Keratinocyte (primary cell): ENCODE measurements around the gene IL1RAP. TPM values are rescaled to one million over a fixed set of nuclear protein-coding genes. Genes with fewer than 3 reads are reported as not detected.

Source experiments
- DNase-seq: peaks from one replicate; pipeline ENCODE4 v3.0.0-alpha.2; 2011; ENCODE audit warnings: low read depth, missing footprints, low spot score
- FAIRE-seq: peaks from 2 replicates; lab custom pipeline; 2011; peaks lifted over from hg19 to GRCh38; lab: Jason Lieb, UNC
- H2AFZ ChIP-seq: 2 replicates; pipeline ENCODE4 v1.6.0; 2012; ENCODE audit warnings: low read length, control low read depth, inconsistent platforms; ENCODE audit not compliant: control insufficient read depth
- H3K27ac ChIP-seq: 2 replicates; pipeline ENCODE4 v1.5.1; 2011; ENCODE audit warnings: low read length; ENCODE audit not compliant: control insufficient read depth, insufficient read depth
- H3K27me3 ChIP-seq: 3 replicates; pipeline ENCODE4 v1.6.0; 2011; ENCODE audit warnings: low read length; ENCODE audit not compliant: control insufficient read depth, insufficient read depth; ENCODE audit errors: extremely low read depth
- H3K36me3 ChIP-seq, 2 experiments: 2 replicates in 1 of 2; 3 replicates in 1 of 2; pipeline ENCODE4 v1.5.1; 2011; ENCODE audit warnings: low read length in 2 of 2, mild to moderate bottlenecking in 1 of 2; ENCODE audit not compliant: control insufficient read depth in 2 of 2, insufficient read depth in 2 of 2; ENCODE audit errors: extremely low read depth in 1 of 2
- H3K4me1 ChIP-seq: 3 replicates; pipeline ENCODE4 v1.5.1; 2011; ENCODE audit warnings: low read length; ENCODE audit not compliant: control insufficient read depth, insufficient read depth; ENCODE audit errors: extremely low read depth
- H3K4me2 ChIP-seq: 3 replicates; pipeline ENCODE4 v1.6.0; 2011; ENCODE audit warnings: low read depth, low read length; ENCODE audit not compliant: control insufficient read depth, insufficient read depth; ENCODE audit errors: extremely low read depth
- H3K4me3 ChIP-seq, 3 experiments: fragments of 200-600 bp in 1 of 3; sonication (generic) in 1 of 3; 2 replicates in 2 of 3; 3 replicates in 1 of 3; pipeline ENCODE4 v1.5.1; 2011 to 2016; ENCODE audit warnings: low read length in 3 of 3, mild to moderate bottlenecking in 3 of 3, control low read depth in 2 of 3, inconsistent platforms in 1 of 3, low read depth in 1 of 3, mixed read lengths in 1 of 3, mixed run types in 1 of 3, moderate library complexity in 1 of 3; ENCODE audit not compliant: control insufficient read depth in 2 of 3, insufficient read depth in 2 of 3; ENCODE audit errors: extremely low read depth in 1 of 3
- H3K79me2 ChIP-seq: 2 replicates; pipeline ENCODE4 v1.6.0; 2012; ENCODE audit warnings: low read length; ENCODE audit not compliant: control insufficient read depth, insufficient read depth
- H3K9ac ChIP-seq: 3 replicates; pipeline ENCODE4 v1.6.0; 2011; ENCODE audit warnings: low read length; ENCODE audit not compliant: control insufficient read depth, insufficient read depth; ENCODE audit errors: extremely low read depth
- H3K9me1 ChIP-seq: 3 replicates; pipeline ENCODE4 v1.6.0; 2011; ENCODE audit warnings: low read length; ENCODE audit not compliant: control insufficient read depth, insufficient read depth; ENCODE audit errors: extremely low read depth
- H3K9me3 ChIP-seq: 2 replicates; pipeline ENCODE4 v1.5.1; 2012; ENCODE audit warnings: low read depth, low read length; ENCODE audit not compliant: control insufficient read depth
- H4K20me1 ChIP-seq: 3 replicates; pipeline ENCODE4 v1.6.0; 2011; ENCODE audit warnings: low read length; ENCODE audit not compliant: control insufficient read depth, insufficient read depth; ENCODE audit errors: extremely low read depth
- CTCF ChIP-seq, 3 experiments: IDR thresholded peaks in 1 of 3; conservative IDR thresholded peaks in 1 of 3; optimal IDR thresholded peaks in 1 of 3; 2 replicates in 2 of 3; 3 replicates in 1 of 3; pipeline versions ENCODE3 to v1.5.1; 2011; ENCODE audit warnings: low read length in 3 of 3, mild to moderate bottlenecking in 3 of 3, moderate library complexity in 2 of 3, control low read depth in 1 of 3, inconsistent platforms in 1 of 3; ENCODE audit not compliant: insufficient read depth in 2 of 3; ENCODE audit errors: extremely low read depth in 1 of 3
- EZH2 ChIP-seq: IDR thresholded peaks from one replicate; pipeline ENCODE4 v1.6.1; 2012; ENCODE audit warnings: inconsistent platforms, mild to moderate bottlenecking, low read length, moderate library complexity
- dilution Hi-C: fragments of 300-500 bp; cut with MboI; formaldehyde crosslinking; loops from one replicate; pipeline ENCODE4 v1.7.0; 2020; ENCODE audit warnings: low sequenced_read_pairs; ENCODE audit not compliant: extremely low pct_ligation_motif_present
- polyA plus RNA-seq, 5 experiments: library from polyadenylated mRNA; depleted of rRNA in 3 of 5; stranded (reverse) in 3 of 5; stranded (forward) in 1 of 5; unstranded in 1 of 5; fragments of >200 nt; gene quantifications; 1 replicate in 1 of 5; 2 replicates in 3 of 5; 3 replicates in 1 of 5; pipeline versions ENCODE4 v1.2.1 to v1.2.3, GENCODE V29; 2011 to 2012; ENCODE audit warnings: missing spikeins in 2 of 5, low read depth in 1 of 5, low replicate concordance in 1 of 5

Gene IL1RAP
- polyA plus RNA-seq, 1 donor (not counting 4 experiments of a cell fraction or from before 2014, with no cell fraction given) = 69.7 TPM

- Histone ChIP-seq H3K9ac (no peak overlapping the region), H3K4me1 (peaks cover 4% of the 10 kb centered on the region), H2AFZ (no peak overlapping the region), H4K20me1 (no peaks in the 10 kb centered on the region), H3K36me3 (no peaks in the 10 kb centered on the region), H3K27me3 (no peaks in the 10 kb centered on the region), H3K4me3 (no peak overlapping the region), H3K9me1 (no peaks in the 10 kb centered on the region), H3K79me2 (no peaks in the 10 kb centered on the region), H3K27ac (no peak overlapping the region), H3K9me3 (no peaks in the 10 kb centered on the region), H3K4me2 (no peak overlapping the region)
- no peak for TF ChIP-seq EZH2
- no peak for TF ChIP-seq CTCF (optimal IDR thresholded peaks at IDR 0.05 in 1 of 3, IDR thresholded peaks at IDR 0.05 in 1 of 3, conservative IDR thresholded peaks at IDR 0.05 in 1 of 3; ENCODE audit: extremely low read depth in 1 of 3, insufficient read depth in 2 of 3, low read length in 3 of 3)
- DNase-seq = no peak
- dilution Hi-C loops = no loop called here
- no peak for FAIRE-seq
Measured at GRCh38 chr3:190481779-190482178, 32.1 kb upstream of the IL1RAP start.

- H3K79me2 ChIP-seq = no peaks in the 10 kb centered on the region
- DNase-seq = no peak
- H3K4me2 ChIP-seq = no peak overlapping the region
- H3K27ac ChIP-seq = no peak overlapping the region
- no peaks in the 10 kb centered on the region for H3K9me1 ChIP-seq
- no peak overlapping the region for H3K4me3 ChIP-seq
- no peaks in the 10 kb centered on the region for H4K20me1 ChIP-seq
- H3K9ac ChIP-seq = no peak overlapping the region
- peak; percentile 44 for FAIRE-seq
- H3K27me3 ChIP-seq = no peaks in the 10 kb centered on the region
- H3K36me3 ChIP-seq = no peaks in the 10 kb centered on the region
- dilution Hi-C loops = no loop called here
- H2AFZ ChIP-seq = no peak overlapping the region
- no peaks in the 10 kb centered on the region for H3K9me3 ChIP-seq
- peaks cover 4% of the 10 kb centered on the region for H3K4me1 ChIP-seq
- TF ChIP-seq CTCF (optimal IDR thresholded peaks at IDR 0.05 in 1 of 3, IDR thresholded peaks at IDR 0.05 in 1 of 3, conservative IDR thresholded peaks at IDR 0.05 in 1 of 3; ENCODE audit: extremely low read depth in 1 of 3, insufficient read depth in 2 of 3, low read length in 3 of 3) (no peak), EZH2 (no peak)
Measured at GRCh38 chr3:190485830-190486532, 27.9 kb upstream of the IL1RAP start.
